NCI-H460 (cell line): ENCODE data around the gene RREB1. TPM values are rescaled to one million over a fixed set of nuclear protein-coding genes. Genes with fewer than 3 reads are reported as not detected.
A peak's percentile ranks its signal among the peaks of the same experiment; 100 is the strongest.

Experiments
- DNase-seq: peaks from one replicate; pipeline ENCODE4 v3.0.0-alpha.2; 2016; ENCODE audit warnings: low read depth; ENCODE audit errors: extremely low read depth
- total RNA-seq: library from RNA; depleted of rRNA; stranded (reverse); fragments of >200 nt; shearing (Covaris generic); gene quantifications from 2 replicates; pipeline ENCODE4 v1.2.3, GENCODE V29; 2014

The RREB1 gene
- total RNA-seq, 1 experiment from 2014 or later = 8.7 TPM

DNA sequence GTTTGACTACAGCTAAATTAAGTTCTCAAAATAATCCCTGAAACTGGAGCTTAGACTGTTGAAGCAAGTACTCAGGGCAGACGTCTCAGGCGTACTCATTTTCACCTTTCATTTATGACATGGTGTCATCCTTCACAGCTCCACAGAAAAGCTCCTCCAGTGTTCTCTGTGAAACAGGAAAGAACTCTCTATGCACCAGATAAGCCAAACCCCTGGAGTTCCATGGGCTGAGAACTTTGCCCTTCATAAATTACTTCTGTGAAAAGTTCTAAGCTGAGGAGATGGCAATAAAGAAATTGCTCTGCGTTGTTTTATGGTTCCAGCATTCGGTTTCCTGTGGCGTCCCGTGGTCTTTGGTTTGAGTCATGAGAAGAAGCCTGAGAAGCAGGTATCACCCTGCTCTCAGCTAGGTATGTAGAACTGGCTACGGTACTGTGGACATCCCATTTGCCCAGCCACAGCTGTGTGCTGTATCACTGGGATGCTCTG lies 20.2 kb upstream of the RREB1 start:
- no peak for DNase-seq

- DNase-seq = no peak
Observed at GRCh38 chr6:7088076-7088742, 19.6 kb upstream of the RREB1 start.

- no peak for DNase-seq
Observed at GRCh38 chr6:7098993-7099392, 8.8 kb upstream of the RREB1 start.

- no peak for DNase-seq
Observed at GRCh38 chr6:7100072-7100752, 7.5 kb upstream of the RREB1 start.

DNA sequence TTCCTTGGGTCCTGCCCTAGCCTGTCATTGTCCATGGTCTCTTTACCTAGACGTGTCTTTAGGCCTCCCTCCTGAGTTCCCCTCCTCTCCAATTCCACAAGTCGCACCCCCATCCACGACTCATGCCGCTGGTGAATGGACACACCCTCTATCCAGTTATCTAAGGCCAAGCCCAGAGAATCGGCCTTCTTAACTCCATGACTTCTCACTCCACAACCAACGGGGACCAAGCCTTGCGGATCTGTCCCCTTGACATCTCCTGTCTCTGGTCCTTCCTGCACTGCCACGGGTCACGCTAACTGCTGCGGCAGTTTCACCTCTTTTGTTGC lies 7.0 kb upstream of the RREB1 start:
- DNase-seq = no peak

DNA sequence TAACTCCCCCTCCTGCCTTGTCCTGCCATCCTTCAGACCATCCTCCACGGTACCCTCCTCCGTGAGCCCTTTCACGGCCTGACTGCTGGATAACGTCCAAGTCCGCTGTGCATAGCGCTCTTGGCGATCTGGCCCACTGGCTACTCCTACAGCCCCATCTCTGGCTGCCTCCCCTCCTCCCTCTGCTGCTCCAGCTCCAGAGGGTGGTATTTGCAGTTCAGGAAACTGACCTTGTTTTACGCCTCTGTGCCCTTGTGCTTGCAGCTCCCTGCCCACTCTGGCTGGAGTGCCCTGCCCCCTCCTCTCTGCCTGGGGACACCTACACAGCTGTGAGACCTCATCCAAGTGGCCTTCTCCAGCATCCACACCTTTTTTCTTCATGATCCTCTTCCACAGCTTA lies 6.5 kb upstream of the RREB1 start:
- DNase-seq = no peak

DNA sequence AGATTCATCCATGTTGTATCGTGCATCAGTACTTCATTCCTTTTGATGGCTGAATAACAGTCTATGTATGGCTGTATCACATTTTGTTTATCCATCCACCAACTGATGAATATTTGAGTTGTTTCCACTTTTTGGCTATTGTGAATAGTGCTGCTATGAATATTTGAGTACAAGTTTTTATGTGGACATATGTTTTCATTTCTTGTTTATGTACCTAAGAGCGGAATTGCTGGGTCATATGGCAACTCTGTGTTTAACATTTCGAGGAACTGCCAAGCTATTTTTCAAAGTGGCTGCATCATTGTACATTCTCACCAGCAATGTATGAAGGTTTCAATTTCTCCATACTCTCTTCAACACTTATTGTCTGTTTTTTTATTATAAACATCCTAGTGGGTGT lies 3.0 kb upstream of the RREB1 start:
- DNase-seq = no peak

DNA sequence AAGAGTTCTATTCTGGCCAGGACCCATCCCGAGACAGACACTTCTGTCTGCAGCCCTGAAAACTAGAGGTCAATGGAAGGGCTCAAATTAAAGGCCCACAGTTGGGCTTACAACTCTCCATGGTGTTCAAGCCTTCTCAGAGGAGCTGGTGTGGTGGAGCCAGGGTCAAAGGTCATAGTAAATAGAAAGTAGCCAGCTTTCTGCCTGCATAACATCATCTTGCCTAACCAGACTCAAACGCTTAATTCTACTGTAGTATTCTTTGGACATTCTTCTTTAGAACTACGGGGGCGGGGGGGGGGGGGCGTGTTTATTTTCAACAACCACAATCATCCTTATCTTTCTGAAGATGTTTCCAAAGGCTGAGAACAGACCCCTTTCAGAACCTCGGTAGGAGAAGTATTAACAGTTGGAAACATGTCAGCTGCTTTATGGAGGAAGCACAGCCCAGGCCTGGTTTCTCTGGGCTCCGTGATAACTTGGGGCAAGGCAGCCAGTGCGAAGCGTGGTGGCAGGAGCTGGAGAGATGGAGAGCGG lies 1.5 kb upstream of the RREB1 start:
- DNase-seq = no peak

- no peak for DNase-seq
Observed at GRCh38 chr6:7106752-7107577, 796 bp upstream of the RREB1 start.

GRCh38 chr6:7108196-7108963 lies 619 bp downstream of the RREB1 start:
- DNase-seq = no peak

GRCh38 chr6:7108964-7109836 lies 1.4 kb downstream of the RREB1 start:
- peak; percentile 47 for DNase-seq

DNA sequence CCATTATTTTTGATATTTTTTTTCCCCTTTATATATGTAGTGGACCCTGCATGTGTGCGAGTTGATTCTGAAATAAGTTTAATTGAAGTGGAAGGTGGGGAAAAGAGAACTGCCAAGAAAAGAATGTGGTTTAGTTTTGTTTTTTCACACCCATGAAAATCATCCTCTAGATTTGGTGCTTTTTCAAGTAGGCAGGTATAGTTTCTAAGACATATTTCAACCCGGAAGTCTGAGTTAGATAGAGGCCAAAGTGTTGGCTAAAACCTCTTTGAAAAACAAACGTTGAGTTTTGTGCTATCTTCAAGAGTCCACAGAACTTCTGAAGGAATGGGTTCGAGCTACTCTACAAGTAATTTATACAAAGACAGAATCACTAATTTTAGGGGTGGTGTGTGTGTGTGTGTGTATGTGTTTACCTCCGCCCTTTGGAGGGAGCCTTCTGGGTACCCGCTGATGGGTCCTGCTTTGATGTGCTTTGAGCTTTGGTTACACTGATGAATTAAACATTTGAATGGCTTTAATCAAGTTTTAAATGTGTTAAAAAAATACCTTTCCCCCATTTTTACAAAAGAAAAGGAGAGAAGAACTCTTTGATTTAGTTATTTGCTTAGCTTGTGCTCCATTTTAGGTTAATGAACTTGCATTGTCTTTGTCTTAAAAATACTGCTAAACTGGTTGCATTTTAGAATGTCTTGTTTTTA lies 2.5 kb downstream of the RREB1 start:
- DNase-seq = no peak

DNA sequence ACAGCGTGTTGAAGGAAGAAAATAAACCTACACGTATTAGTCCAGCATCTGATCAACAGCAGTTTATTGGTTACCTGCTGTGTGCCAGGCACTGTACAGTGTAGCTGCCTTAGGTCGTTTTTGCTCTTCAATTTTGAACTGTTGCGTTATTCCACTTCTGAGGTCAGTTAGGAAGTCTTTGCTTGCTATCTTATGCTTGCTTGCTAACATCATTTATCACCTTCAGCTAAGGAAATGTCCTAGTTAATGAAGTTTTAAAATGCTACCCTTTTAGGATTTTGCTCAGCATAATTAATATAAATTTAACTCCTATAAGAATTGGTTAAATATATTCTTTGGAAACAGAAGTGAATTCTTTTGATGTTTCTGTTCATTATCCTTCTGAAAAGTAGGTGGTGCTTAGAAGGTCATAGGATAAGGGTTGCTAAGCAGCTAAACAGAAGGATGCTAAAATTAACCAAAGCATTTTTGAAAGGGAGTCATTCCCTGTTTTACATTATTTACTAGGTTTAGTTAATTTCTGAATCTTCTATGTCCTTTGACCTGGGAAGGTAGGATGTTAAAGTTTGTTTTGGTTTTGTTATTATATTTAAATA lies 3.4 kb downstream of the RREB1 start:
- DNase-seq = no peak

GRCh38 chr6:7112171-7112570 lies 4.4 kb downstream of the RREB1 start:
- no peak for DNase-seq

- no peak for DNase-seq
Observed at GRCh38 chr6:7112741-7113313, 5.1 kb downstream of the RREB1 start.

DNA sequence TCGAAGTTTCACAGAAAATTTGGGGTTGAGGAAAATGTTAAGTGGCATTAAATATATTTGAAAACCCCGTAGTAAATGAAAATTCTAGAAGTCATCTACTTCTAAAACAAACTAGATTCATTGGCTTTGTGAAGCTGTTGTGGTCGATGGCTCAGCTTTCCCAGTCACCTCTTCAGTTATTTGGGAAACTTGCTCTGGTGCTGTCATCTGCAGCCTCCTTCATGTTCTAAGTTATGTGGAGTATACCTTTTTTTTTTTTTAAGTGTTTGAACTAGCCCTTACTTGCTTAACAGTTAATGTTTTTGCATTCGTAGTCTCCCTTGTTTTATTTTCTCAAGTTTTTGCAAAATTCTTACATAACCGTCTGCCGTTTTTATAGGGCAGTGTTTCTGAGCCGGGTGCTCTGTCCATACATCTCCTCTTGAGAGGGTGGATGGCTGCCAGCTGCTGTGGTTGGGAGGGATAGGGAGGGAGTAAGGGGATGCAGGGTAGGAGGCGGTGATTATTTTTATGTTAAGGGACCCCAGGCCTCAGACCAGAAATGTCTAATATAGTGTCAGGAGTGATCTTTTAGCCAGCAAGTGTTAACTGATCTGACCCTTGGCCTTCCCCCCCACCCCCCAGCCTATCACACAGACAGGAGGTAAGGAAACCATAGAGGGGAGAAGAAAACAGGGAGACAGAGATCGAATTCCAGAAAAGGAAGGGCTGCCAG lies 7.1 kb downstream of the RREB1 start:
- DNase-seq = no peak

GRCh38 chr6:7115543-7116231 lies 7.9 kb downstream of the RREB1 start:
- no peak for DNase-seq
